ENCODE data around the gene ZFYVE28.

- no peak for TF ChIP-seq POLR2AphosphoS5 (IDR thresholded peaks at IDR 0.05; ENCODE audit: low read depth, low read length)
- no peak for TF ChIP-seq MAX (IDR thresholded peaks at IDR 0.05)
- TF ChIP-seq EZH2phosphoT487 (IDR thresholded peaks at IDR 0.05; ENCODE audit: borderline replicate concordance): no peak
- TF ChIP-seq POLR2A (IDR thresholded peaks at IDR 0.05; ENCODE audit: borderline replicate concordance, extremely low read depth, insufficient read depth, insufficient read length): no peak
- TF ChIP-seq CTCF (IDR thresholded peaks at IDR 0.05 in 2 of 3, conservative IDR thresholded peaks at IDR 0.05 in 1 of 3; ENCODE audit: borderline replicate concordance in 1 of 3, insufficient read depth in 1 of 3, low read depth in 2 of 3, low read length in 2 of 3): no peak
- no peak for TF ChIP-seq SIN3A (IDR thresholded peaks at IDR 0.05; ENCODE audit: low read depth)
- no peak for TF ChIP-seq EZH2 (IDR thresholded peaks at IDR 0.05)
Measured at GRCh38 chr4:2409381-2409783, 9.1 kb downstream of the ZFYVE28 start.

All from HCT116 (cell line).